RKO (cell line): ENCODE results near the gene UVRAG.

Source experiments
- DNase-seq: peaks from one replicate; pipeline ENCODE4 v3.0.0-alpha.2; 2016; ENCODE audit warnings: low spot score

The UVRAG gene

GRCh38 chr11:76119779-76120178, 304.8 kb downstream of the UVRAG start:
- no peak for DNase-seq

- no peak for DNase-seq
Observed at GRCh38 chr11:76120513-76121101, 305.6 kb downstream of the UVRAG start.

GRCh38 chr11:76123248-76123647, 308.2 kb downstream of the UVRAG start:
- DNase-seq, result no peak

- DNase-seq, result no peak
Observed at GRCh38 chr11:76124905-76125770, 310.1 kb downstream of the UVRAG start.

GRCh38 chr11:76129729-76130128, 314.7 kb downstream of the UVRAG start:
- no peak for DNase-seq

GRCh38 chr11:76131142-76131541, 316.1 kb downstream of the UVRAG start:
- no peak for DNase-seq

- DNase-seq, result no peak
Observed at GRCh38 chr11:76131671-76132631, 316.9 kb downstream of the UVRAG start.

- no peak for DNase-seq
Observed at GRCh38 chr11:76134239-76134638, 319.2 kb downstream of the UVRAG start.

GRCh38 chr11:76135491-76135890, 320.5 kb downstream of the UVRAG start:
- no peak for DNase-seq

- no peak for DNase-seq
Observed at GRCh38 chr11:76139314-76139713, 324.3 kb downstream of the UVRAG start.

GRCh38 chr11:76140912-76141574, 326.0 kb downstream of the UVRAG start:
- no peak for DNase-seq

- no peak for DNase-seq
Observed at GRCh38 chr11:76141901-76142588, 327.0 kb downstream of the UVRAG start.

GRCh38 chr11:76143274-76143673, 328.3 kb downstream of the UVRAG start:
- DNase-seq, result no peak

- DNase-seq, result no peak
Observed at GRCh38 chr11:76147106-76147740, 332.2 kb downstream of the UVRAG start.

- no peak for DNase-seq
Observed at GRCh38 chr11:76148231-76148630, 333.2 kb downstream of the UVRAG start.

GRCh38 chr11:76148941-76149613, 334.1 kb downstream of the UVRAG start:
- no peak for DNase-seq

- no peak for DNase-seq
Observed at GRCh38 chr11:76149713-76150112, 334.7 kb downstream of the UVRAG start.

GRCh38 chr11:76150141-76150540, 335.1 kb downstream of the UVRAG start:
- no peak for DNase-seq

- no peak for DNase-seq
Observed at GRCh38 chr11:76151556-76152085, 336.6 kb downstream of the UVRAG start.
